ENCODE data around the gene EIF4G3.

DNA sequence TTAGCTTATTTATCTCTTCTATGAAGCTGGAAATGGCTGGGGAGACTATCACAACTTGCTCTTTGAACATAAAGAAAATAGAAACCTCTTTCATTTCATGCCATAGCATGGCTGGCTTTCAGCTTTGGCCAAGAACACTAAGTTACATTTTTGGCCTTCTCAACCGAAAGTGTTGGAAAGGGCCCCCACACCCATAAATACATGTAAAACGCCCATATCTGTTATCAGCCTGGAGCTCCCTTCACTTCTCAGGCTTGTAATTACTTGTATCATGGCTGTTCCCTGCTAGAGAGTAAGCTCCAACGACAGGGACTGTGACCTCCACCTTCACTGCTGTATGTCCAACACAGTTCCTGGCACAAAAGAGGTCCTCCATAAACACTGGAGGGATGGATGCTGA lies 12.7 kb upstream of the EIF4G3 start:
- no peak for TF ChIP-seq CTCF (IDR thresholded peaks at IDR 0.05)
- no peak for TF ChIP-seq POLR2AphosphoS5 (IDR thresholded peaks at IDR 0.05; ENCODE audit: insufficient read depth in 1 of 2, low read depth in 1 of 2)
- TF ChIP-seq POLR2A (IDR thresholded peaks at IDR 0.05): no peak
